Activated CD4-positive, alpha-beta T cell treated with anti-CD3 and anti-CD28 coated beads, Interleukin-2, amount 10 ng/mL, durations not matched to agents 7 days and 5 days (primary cell): ENCODE results near the gene CASP5. TPM values are rescaled to one million over a fixed set of nuclear protein-coding genes. Genes with fewer than 3 reads are reported as not detected.

Source experiments
- CTCF ChIA-PET: fragments of 350-600 bp; sonication (Branson Sonifier 250); formaldehyde crosslinking; loops from one replicate; lab custom pipeline; 2021; ENCODE audit warnings: antibody characterized with exemption; lab: Charles Lee
- POLR2A ChIA-PET: fragments of 350-600 bp; sonication (Branson Sonifier 250); formaldehyde crosslinking; loops from one replicate; lab custom pipeline; 2021; ENCODE audit warnings: antibody characterized with exemption; lab: Charles Lee
- DNase-seq: peaks from one replicate; pipeline ENCODE4 v3.0.0-alpha.2; 2020
- H3K27ac Mint-ChIP-seq: one replicate; pipeline ENCODE4 v1.8.0; 2021; ENCODE audit warnings: mild to moderate bottlenecking, moderate library complexity, mixed read lengths
- H3K27me3 Mint-ChIP-seq: one replicate; pipeline ENCODE4 v1.8.0; 2021; ENCODE audit warnings: mixed read lengths
- H3K36me3 Mint-ChIP-seq: one replicate; pipeline ENCODE4 v1.8.0; 2021; ENCODE audit warnings: low read depth, mixed read lengths
- H3K4me1 Mint-ChIP-seq: one replicate; pipeline ENCODE4 v1.8.0; 2021; ENCODE audit warnings: mixed read lengths
- H3K4me3 Mint-ChIP-seq: one replicate; pipeline ENCODE4 v1.8.0; 2021; ENCODE audit warnings: mild to moderate bottlenecking, moderate library complexity, mixed read lengths
- H3K9me3 Mint-ChIP-seq: one replicate; pipeline ENCODE4 v1.8.0; 2021; ENCODE audit warnings: mixed read lengths
- total RNA-seq, 2 experiments: library from RNA; stranded (reverse); gene quantifications; one replicate each; pipeline ENCODE4 v1.2.3, GENCODE V29; 2021

Gene CASP5
- total RNA-seq, 2 experiments from 2014 or later = not detected

DNA sequence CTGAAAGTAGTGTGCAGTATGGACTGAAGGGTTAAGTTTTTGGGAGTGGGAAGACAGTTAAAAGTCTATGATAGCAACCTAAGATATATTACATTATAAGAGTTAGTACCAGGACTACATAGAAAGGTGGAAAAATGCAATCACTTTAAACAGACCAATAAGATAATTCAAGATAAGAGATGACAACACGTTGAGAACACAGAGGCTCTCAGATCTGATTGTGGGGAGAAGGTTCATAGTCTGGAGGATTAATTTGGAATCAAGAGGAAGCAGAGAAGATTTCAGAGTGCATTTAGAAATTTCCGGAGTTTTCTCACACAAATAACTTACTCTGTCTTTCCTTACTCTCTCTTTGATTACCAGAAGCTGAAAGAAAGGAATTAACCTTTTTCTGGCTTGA is 441 bp downstream of the CASP5 start:
- DNase-seq = no peak
- ChIA-PET POLR2A (no interaction called here), CTCF (no interaction called here)
- Mint-ChIP-seq H3K36me3 (peaks cover 34% of the 10 kb centered on the region), H3K27ac (no peak overlapping the region), H3K27me3 (no peaks in the 10 kb centered on the region), H3K9me3 (no peaks in the 10 kb centered on the region), H3K4me3 (no peak overlapping the region), H3K4me1 (no peaks in the 10 kb centered on the region)

DNA sequence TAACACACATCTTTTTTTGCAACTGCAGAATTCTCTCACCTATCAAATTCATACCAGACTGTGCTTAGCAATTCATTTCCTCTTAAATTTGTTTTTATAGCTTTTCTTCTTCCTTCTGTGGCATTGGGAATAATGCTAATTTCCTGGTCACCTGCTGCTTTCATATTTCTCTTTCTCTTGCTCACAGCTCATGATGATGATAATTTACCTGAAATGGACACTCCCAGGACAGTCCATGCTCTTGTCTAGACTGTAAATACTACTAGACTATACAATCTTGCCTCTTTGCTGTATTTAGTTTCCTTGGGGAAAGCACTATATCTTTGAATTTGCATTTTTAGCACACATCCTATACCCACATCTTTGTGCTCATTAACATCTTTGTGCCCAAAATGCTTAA is 15.5 kb downstream of the CASP5 start:
- ChIA-PET POLR2A (no interaction called here), CTCF (interaction anchor here (0.5 kb wide), 1 partner anchor 274 kb away, joined by 3 read pairs; no protein-coding TSS in a partner anchor)
- Mint-ChIP-seq H3K27me3 (no peaks in the 10 kb centered on the region), H3K27ac (no peak overlapping the region), H3K9me3 (no peaks in the 10 kb centered on the region), H3K4me1 (no peaks in the 10 kb centered on the region), H3K36me3 (no peaks in the 10 kb centered on the region), H3K4me3 (no peak overlapping the region)
- DNase-seq = no peak

DNA sequence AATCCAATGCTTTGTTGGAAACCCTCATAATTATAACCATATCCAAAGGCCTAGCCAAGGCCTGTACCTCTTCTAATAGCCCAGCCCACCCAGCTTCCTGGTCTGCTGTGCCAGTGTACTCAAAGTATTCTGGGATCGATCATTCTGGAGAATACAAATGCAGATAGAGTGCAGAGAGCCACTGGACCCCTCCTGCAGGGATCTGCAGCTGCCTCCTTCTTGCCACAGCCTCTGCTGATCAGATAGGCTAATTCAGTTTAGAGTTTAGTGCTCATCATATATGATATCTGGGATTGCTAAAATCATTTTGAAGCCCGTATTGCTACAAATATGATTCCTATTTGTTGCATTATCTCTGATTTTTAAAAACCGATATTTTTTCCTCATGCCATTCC is 17.5 kb downstream of the CASP5 start:
- H3K4me3 Mint-ChIP-seq = no peak overlapping the region
- H3K9me3 Mint-ChIP-seq = no peaks in the 10 kb centered on the region
- CTCF ChIA-PET = no interaction called here
- peaks cover 5% of the 10 kb centered on the region for H3K4me1 Mint-ChIP-seq
- H3K27me3 Mint-ChIP-seq = no peaks in the 10 kb centered on the region
- POLR2A ChIA-PET = no interaction called here
- no peaks in the 10 kb centered on the region for H3K36me3 Mint-ChIP-seq
- DNase-seq = no peak
- H3K27ac Mint-ChIP-seq = no peak overlapping the region

DNA sequence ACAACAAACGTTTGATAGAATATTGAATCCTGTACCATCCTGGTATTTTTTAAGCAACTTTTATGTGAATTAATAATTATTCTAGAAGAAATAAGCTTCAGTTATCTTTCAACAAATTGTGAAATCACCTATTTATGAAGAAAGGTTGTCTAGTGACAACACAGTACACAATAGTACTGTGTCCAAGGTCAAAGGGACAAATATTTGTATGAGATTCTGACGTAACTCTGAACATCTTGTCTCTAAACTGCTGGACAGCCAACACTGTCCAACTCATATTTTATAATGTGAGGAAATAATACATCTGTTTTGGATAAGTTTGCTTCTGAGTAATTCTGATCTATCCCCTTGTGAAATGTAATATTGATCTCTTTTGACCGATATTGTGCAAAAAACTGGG is 18.9 kb downstream of the CASP5 start:
- no peak for DNase-seq
- Mint-ChIP-seq H3K27me3 (no peaks in the 10 kb centered on the region), H3K4me1 (peaks cover 9% of the 10 kb centered on the region), H3K36me3 (no peaks in the 10 kb centered on the region), H3K4me3 (no peak overlapping the region), H3K9me3 (no peaks in the 10 kb centered on the region), H3K27ac (no peak overlapping the region)
- POLR2A ChIA-PET = no interaction called here
- CTCF ChIA-PET = no interaction called here

DNA sequence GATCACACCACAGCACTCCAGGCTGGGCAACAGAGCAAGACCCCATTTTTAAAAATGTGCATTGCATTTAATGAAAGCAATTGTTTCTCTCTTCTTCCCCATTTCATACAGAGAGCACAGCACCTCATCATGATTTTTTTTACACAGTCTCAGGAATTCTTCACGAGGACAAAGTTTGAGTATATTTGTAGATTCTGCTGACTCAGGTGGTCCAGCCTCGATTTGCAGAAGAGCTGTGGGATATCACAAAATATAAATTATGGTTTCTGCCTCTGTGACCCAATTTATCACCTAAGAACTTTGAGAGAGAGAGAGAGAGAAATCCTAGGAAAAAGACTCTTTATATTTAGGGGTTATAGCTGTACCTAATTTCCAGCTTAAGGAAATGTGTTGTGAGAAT is 19.8 kb downstream of the CASP5 start:
- Mint-ChIP-seq H3K4me1 (peaks cover 9% of the 10 kb centered on the region), H3K27ac (no peak overlapping the region), H3K27me3 (no peaks in the 10 kb centered on the region), H3K4me3 (no peak overlapping the region), H3K36me3 (no peaks in the 10 kb centered on the region), H3K9me3 (no peaks in the 10 kb centered on the region)
- ChIA-PET CTCF (interaction anchor here (0.7 kb wide), 1 partner anchor 579 kb away, joined by 5 read pairs; no protein-coding TSS in a partner anchor), POLR2A (no interaction called here)
- no peak for DNase-seq

DNA sequence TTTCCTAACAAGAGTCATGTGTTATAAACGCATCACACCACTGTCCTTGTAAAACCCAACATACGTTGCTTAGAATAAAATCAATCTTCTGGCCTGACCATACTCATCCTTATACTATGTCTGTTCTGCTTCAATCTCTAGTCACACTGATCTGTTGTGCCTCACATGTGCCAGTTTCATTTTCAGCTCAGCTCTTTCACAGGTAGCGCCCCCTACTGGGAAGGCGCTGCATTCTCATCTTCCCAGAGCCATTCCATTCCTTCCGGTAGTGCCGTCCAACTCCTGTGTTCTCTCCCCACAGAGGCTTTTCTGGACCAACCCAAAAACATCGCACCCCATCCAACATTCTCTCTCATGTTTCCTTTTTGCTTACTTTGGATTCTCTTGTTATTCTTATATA is 22.2 kb downstream of the CASP5 start:
- H3K27ac Mint-ChIP-seq = no peak overlapping the region
- H3K27me3 Mint-ChIP-seq = no peaks in the 10 kb centered on the region

DNA sequence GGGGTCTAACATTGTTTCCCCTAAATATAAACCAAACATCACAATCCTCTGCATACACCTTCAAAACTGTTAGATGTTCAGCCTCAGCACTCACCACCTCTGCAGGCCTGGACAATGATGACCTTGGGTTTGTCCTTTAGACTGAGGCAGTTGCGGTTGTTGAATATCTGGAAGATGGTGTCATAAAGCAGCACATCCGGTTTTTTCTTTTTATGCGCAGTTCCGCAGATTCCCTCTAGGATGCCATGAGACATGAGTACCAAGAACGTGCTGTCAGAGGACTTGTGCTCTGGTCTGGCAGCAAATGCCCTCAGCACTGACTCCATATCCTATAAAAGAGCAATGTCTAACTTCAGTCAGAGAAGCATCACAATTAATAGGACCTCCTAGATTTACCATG is 22.8 kb downstream of the CASP5 start:
- peaks cover 9% of the 10 kb centered on the region for H3K4me1 Mint-ChIP-seq
- ChIA-PET POLR2A (no interaction called here), CTCF (interaction anchor here (0.9 to 1.3 kb wide), 3 partner anchors 16 to 38 kb away, joined by 3 to 4 read pairs (median 3); no protein-coding TSS in a partner anchor)
- peaks cover 3% of the 10 kb centered on the region for H3K9me3 Mint-ChIP-seq
- no peak for DNase-seq
- H3K4me3 Mint-ChIP-seq = no peak overlapping the region
- no peak overlapping the region for H3K27ac Mint-ChIP-seq
- H3K36me3 Mint-ChIP-seq = no peaks in the 10 kb centered on the region
- H3K27me3 Mint-ChIP-seq = no peaks in the 10 kb centered on the region

More for the DNA sequence above, 22.2 kb downstream of the CASP5 start:
- Mint-ChIP-seq H3K36me3 (no peaks in the 10 kb centered on the region), H3K4me3 (no peak overlapping the region), H3K4me1 (peaks cover 9% of the 10 kb centered on the region), H3K9me3 (no peaks in the 10 kb centered on the region)
- peak; percentile 58 for DNase-seq
- CTCF ChIA-PET = interaction anchor here (0.9 to 1.3 kb wide), 4 partner anchors 15 to 37 kb away, joined by 3 to 4 read pairs (median 3); no protein-coding TSS in a partner anchor
- POLR2A ChIA-PET = no interaction called here

DNA sequence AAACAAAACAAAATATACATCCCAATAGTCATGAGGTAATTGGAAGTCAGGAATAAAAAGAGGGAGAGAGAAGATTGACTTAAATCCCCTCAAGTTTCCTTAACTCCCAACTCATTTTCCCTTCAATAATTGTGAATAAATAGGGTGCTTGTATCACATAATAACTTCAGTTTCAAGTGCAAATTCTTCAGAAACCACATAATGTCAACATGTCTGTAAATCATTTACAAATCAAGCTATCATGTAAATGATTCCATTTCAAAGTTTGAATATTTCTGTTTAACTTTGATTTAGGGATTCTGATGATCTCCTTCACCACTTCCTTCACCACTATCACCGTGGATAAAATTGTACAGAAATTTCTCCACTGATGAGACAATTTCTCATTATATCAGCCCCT is 23.2 kb downstream of the CASP5 start:
- H3K36me3 Mint-ChIP-seq = no peaks in the 10 kb centered on the region
- POLR2A ChIA-PET = no interaction called here

DNA sequence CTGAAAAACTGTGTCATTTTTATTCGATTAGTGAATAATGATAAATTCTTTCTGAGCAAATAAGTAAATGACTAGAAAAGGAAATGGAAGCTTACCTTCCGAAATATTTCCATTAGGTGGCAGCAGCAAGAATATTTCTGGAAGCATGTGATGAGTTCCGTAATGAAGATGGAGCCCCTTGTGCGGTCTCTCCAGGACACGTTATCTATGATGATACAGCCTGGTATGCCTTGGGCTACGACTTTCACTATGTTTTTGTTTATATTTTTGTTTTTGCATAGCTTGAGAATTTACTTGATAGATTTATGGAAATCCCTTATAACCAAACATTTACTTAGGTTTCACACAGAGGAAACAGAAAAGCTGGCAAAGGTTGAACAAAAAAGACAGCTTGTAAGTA is 25.7 kb downstream of the CASP5 start:
- peaks cover 21% of the 10 kb centered on the region for H3K4me1 Mint-ChIP-seq
- CTCF ChIA-PET = no interaction called here

More for the DNA sequence above, 23.2 kb downstream of the CASP5 start:
- Mint-ChIP-seq H3K4me1 (peaks cover 13% of the 10 kb centered on the region), H3K27ac (no peak overlapping the region), H3K27me3 (no peaks in the 10 kb centered on the region), H3K4me3 (no peak overlapping the region), H3K9me3 (peaks cover 3% of the 10 kb centered on the region)
- no peak for DNase-seq
- CTCF ChIA-PET = no interaction called here

DNA sequence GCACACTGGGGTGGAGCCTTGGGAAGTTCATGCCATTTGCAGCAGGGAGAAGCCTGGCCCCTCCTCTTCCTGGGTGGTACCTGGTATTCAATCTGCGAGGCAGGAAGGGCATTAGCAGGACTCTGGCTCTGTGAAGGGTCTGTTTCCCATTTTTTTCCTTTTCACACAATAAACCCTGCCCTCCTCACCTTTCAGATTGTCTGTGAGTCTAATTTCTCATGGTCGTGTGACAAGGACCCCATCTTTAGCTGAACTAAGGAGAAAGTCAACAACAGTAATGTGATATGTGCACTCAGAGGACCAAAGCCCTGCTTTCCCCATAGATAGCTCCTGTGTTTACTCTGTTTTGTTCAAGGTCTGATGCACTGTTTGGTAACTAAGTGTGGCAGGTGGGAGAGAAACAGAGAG is 28.0 kb downstream of the CASP5 start:
- no peaks in the 10 kb centered on the region for H3K36me3 Mint-ChIP-seq
- peaks cover 9% of the 10 kb centered on the region for H3K9me3 Mint-ChIP-seq
- DNase-seq = no peak
- H3K4me3 Mint-ChIP-seq = no peak overlapping the region
- peaks cover 12% of the 10 kb centered on the region for H3K4me1 Mint-ChIP-seq
- ChIA-PET CTCF (no interaction called here), POLR2A (no interaction called here)
- no peak overlapping the region for H3K27ac Mint-ChIP-seq
- peaks cover 2% of the 10 kb centered on the region for H3K27me3 Mint-ChIP-seq

More for the DNA sequence above, 25.7 kb downstream of the CASP5 start:
- Mint-ChIP-seq H3K36me3 (no peaks in the 10 kb centered on the region), H3K27me3 (no peaks in the 10 kb centered on the region), H3K27ac (no peak overlapping the region), H3K9me3 (peaks cover 9% of the 10 kb centered on the region), H3K4me3 (no peak overlapping the region)
- POLR2A ChIA-PET = no interaction called here
- no peak for DNase-seq

DNA sequence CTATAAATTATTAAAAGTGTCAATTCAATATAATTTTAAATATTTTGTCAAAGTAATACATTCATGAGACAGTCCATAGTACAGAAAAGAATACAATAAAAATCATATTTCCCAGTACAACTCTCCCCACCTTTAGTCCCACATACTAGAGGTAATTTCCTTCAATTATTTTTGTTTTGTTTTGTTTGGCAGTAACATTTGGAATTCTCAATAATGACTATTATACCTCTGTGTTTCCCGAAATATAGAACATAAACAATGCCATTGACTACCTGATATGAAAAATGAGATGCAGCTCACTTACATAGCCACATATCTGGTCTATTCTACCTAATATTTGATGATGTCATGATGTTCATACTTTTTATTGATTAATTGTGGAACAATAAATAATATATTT is 30.2 kb downstream of the CASP5 start:
- Mint-ChIP-seq H3K4me3 (no peak overlapping the region), H3K36me3 (no peaks in the 10 kb centered on the region), H3K9me3 (peaks cover 12% of the 10 kb centered on the region), H3K27me3 (peaks cover 6% of the 10 kb centered on the region), H3K4me1 (peaks cover 12% of the 10 kb centered on the region), H3K27ac (no peak overlapping the region)
- DNase-seq = no peak
- CTCF ChIA-PET = no interaction called here
- POLR2A ChIA-PET = no interaction called here

DNA sequence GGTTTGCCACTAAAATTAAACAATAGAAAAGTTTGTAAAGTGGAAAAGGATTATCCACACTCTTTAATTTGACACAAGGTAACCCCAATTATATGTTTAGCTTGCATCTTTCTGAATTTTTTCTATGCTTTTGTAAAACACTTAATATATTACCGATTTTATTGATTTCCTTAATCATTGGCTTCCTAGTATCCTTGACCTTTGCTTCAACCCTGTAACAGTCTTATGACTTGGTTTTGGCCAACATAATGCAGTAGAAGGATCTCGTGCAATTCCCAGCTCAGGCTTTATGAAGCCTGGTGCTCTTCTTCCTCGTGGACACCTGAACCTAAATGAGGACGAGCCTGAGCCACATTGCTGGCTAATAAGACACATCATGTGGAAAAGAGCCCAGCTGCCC is 31.0 kb downstream of the CASP5 start:
- ChIA-PET POLR2A (interaction anchor here (0.6 kb wide), 1 partner anchor 464 kb away, joined by 3 read pairs; no protein-coding TSS in a partner anchor), CTCF (no interaction called here)
- H3K27ac Mint-ChIP-seq = no peak overlapping the region
- H3K27me3 Mint-ChIP-seq = peaks cover 6% of the 10 kb centered on the region
- H3K9me3 Mint-ChIP-seq = peaks cover 12% of the 10 kb centered on the region
- no peaks in the 10 kb centered on the region for H3K36me3 Mint-ChIP-seq
- H3K4me1 Mint-ChIP-seq = peaks cover 12% of the 10 kb centered on the region
- H3K4me3 Mint-ChIP-seq = no peak overlapping the region
- no peak for DNase-seq

DNA sequence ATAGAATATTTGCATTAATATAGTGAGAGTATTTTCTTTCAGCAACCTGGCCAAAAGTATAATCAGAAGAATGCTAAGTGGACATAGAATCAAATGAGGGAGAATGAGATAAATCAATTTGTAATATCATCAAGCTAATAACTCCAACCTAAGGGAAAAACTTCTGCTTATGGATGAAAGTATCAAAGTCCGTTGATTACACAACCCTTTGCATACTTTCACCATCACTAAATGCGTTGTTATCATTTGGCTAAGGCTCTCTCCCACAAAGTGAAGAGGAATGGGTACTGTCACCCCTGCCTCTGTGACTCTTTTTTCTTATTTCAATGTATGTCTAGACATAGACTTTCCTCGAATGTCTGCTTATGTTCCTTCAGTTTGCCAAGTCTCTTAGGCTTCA is 38.2 kb downstream of the CASP5 start:
- no peak for DNase-seq
- Mint-ChIP-seq H3K9me3 (peaks cover 7% of the 10 kb centered on the region), H3K27me3 (peaks cover 4% of the 10 kb centered on the region), H3K27ac (no peak overlapping the region), H3K36me3 (no peaks in the 10 kb centered on the region), H3K4me1 (no peaks in the 10 kb centered on the region), H3K4me3 (no peak overlapping the region)
- ChIA-PET POLR2A (no interaction called here), CTCF (no interaction called here)

DNA sequence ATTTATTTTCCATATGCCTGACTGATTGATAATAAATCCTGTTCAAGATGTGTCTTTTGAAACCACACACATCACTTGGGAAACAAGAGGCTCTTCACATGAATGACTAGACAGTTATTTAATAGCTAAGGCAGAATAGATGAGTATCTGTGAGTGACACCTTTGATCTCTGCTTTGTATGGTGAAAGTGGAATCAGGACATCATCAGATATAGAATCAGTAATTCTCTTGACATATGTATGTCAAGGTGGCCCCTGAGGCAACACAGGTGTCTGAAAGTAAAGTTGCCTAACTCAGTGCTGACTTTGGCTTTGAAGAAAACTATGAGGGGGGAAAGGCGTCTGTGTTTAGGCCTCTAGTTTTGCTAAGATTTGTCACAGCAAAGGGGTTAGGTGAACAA is 43.1 kb downstream of the CASP5 start:
- ChIA-PET POLR2A (no interaction called here), CTCF (no interaction called here)

More for the DNA sequence above, 43.1 kb downstream of the CASP5 start:
- Mint-ChIP-seq H3K4me3 (no peak overlapping the region), H3K9me3 (peaks cover 9% of the 10 kb centered on the region), H3K36me3 (no peaks in the 10 kb centered on the region), H3K27ac (no peak overlapping the region), H3K4me1 (peaks cover 2% of the 10 kb centered on the region), H3K27me3 (no peaks in the 10 kb centered on the region)
- DNase-seq = no peak
